ENCODE data around the gene AMPD3. TPM values are rescaled to one million over a fixed set of nuclear protein-coding genes. Genes with fewer than 3 reads are reported as not detected.

The AMPD3 gene
- total RNA-seq, 1 donor from 2014 or later = 3.0 TPM

DNA sequence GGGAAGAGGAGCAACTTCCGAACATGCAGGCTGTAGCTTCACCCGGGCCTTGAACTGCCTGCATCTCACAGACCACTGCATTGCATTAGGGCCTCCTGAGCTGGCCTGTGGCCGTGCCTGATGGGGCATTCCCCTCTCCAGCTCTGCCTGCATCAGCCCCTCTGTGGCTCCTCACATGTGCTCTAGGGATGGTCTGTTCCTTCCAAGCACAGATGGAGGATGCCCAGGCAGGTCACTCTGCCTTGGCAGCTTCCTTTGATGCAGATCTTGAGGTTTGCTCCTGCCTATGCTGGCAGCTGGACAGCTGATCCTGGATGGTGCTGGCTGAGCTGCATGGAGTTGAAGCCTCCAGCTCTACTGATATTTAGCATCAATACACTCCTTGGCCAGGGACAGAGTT lies 28.5 kb downstream of the AMPD3 start:
- Histone ChIP-seq H3K4me2 (no peak overlapping the region), H3K79me2 (ENCODE audit: low read depth) (no peaks in the 10 kb centered on the region), H3F3A (ENCODE audit: low read depth) (no peaks in the 10 kb centered on the region), H3K36me3 (no peaks in the 10 kb centered on the region), H3K9ac (no peak overlapping the region), H3K4me1 (no peaks in the 10 kb centered on the region), H3K4me3 (no peak overlapping the region), H3K27me3 (no peaks in the 10 kb centered on the region), H3K9me3 (ENCODE audit: low read depth) (no peaks in the 10 kb centered on the region), H3K27ac (no peak overlapping the region), H2AFZ (replicated peaks) (no peak overlapping the region), H4K20me1 (ENCODE audit: low read depth) (no peaks in the 10 kb centered on the region)
- peaks cover 12% of the 10 kb centered on the region for H3K4me1 Mint-ChIP-seq
- H3K36me3 Mint-ChIP-seq = no peaks in the 10 kb centered on the region
- H3K4me3 Mint-ChIP-seq = no peak overlapping the region
- TF ChIP-seq, protein P1, sequence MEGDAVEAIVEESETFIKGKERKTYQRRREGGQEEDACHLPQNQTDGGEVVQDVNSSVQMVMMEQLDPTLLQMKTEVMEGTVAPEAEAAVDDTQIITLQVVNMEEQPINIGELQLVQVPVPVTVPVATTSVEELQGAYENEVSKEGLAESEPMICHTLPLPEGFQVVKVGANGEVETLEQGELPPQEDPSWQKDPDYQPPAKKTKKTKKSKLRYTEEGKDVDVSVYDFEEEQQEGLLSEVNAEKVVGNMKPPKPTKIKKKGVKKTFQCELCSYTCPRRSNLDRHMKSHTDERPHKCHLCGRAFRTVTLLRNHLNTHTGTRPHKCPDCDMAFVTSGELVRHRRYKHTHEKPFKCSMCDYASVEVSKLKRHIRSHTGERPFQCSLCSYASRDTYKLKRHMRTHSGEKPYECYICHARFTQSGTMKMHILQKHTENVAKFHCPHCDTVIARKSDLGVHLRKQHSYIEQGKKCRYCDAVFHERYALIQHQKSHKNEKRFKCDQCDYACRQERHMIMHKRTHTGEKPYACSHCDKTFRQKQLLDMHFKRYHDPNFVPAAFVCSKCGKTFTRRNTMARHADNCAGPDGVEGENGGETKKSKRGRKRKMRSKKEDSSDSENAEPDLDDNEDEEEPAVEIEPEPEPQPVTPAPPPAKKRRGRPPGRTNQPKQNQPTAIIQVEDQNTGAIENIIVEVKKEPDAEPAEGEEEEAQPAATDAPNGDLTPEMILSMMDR (IDR thresholded peaks at IDR 0.05) = no peak
- TF ChIP-seq EZH2phosphoT487 (IDR thresholded peaks at IDR 0.05) (no peak), EZH2 (IDR thresholded peaks at IDR 0.05) (no peak)
- no peak for DNase-seq (ENCODE audit: low spot score)
- no peaks in the 10 kb centered on the region for H3K9me3 Mint-ChIP-seq
- no peak overlapping the region for H3K27ac Mint-ChIP-seq
- H3K27me3 Mint-ChIP-seq (ENCODE audit: insufficient read depth, low read depth) = no peaks in the 10 kb centered on the region

DNA sequence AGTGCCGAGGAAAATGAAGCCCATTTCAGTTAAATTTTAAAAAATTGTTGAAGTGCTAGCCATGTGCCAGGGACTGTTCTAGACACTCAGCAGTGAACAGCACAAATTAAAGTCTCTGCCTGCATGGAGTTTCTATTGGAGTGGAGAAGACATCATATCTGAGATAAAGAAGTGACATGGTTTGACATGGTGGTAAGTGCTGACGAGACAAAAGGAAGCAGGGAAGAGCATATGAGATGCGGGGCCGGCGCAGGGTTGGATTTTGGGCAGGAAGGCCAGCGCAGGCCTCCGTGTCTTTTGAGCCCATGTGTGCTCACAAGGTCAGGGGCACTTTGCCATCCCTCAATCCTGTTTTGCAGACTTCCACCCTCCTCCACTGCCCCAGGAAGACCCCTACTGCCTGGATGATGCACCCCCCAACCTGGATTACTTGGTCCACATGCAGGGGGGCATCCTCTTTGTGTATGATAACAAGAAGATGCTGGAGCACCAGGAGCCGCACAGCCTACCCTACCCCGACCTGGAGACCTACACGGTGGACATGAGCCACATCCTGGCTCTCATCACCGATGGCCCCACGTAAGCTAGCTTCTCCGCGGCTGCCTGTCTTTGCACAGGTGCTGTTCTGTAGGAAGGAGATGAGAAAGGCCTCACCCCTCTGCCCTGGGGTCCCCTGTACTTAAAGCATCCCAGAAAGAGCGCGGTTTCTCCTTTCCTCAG lies 29.6 kb downstream of the AMPD3 start:
- no peaks in the 10 kb centered on the region for H3K9me3 ChIP-seq (ENCODE audit: low read depth)
- H3K27me3 ChIP-seq = no peaks in the 10 kb centered on the region
- Mint-ChIP-seq H3K36me3 (no peaks in the 10 kb centered on the region), H3K4me1 (peaks cover 12% of the 10 kb centered on the region), H3K4me3 (no peak overlapping the region), H3K27me3 (ENCODE audit: insufficient read depth, low read depth) (no peaks in the 10 kb centered on the region), H3K9me3 (no peaks in the 10 kb centered on the region), H3K27ac (no peak overlapping the region)
- H3K9ac ChIP-seq = no peak overlapping the region
- H2AFZ ChIP-seq (replicated peaks) = no peak overlapping the region
- no peaks in the 10 kb centered on the region for H3K36me3 ChIP-seq
- H3K4me3 ChIP-seq = no peak overlapping the region
- no peaks in the 10 kb centered on the region for H3K4me1 ChIP-seq
- H3K4me2 ChIP-seq = no peak overlapping the region
- no peak for DNase-seq (ENCODE audit: low spot score)
- H3K79me2 ChIP-seq (ENCODE audit: low read depth) = no peaks in the 10 kb centered on the region
- TF ChIP-seq EZH2 (IDR thresholded peaks at IDR 0.05) = no peak
- H3K27ac ChIP-seq = no peak overlapping the region
- no peaks in the 10 kb centered on the region for H4K20me1 ChIP-seq (ENCODE audit: low read depth)
- no peaks in the 10 kb centered on the region for H3F3A ChIP-seq (ENCODE audit: low read depth)

DNA sequence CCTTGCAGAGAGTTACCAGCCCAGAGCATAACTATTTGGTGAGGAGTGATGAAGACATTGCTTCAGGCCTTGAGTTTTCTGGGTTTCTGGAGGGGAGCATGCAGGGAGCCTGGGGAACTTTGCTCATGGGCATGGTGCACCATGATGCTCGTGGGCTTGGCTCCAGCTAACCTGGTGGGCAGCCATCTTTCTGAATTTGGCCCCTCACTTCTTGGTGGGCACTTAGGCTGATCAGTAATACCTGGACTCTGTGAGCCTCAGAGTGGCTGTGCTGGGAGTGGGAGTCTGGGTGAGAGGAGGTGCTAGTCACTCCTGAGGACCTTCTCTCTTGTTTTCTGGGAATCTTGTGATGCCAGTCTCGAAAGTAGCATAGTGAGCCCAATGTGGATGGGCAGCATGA lies 30.6 kb downstream of the AMPD3 start:
- Mint-ChIP-seq H3K36me3 (peaks cover 4% of the 10 kb centered on the region), H3K4me1 (peaks cover 20% of the 10 kb centered on the region), H3K4me3 (no peak overlapping the region), H3K27me3 (ENCODE audit: insufficient read depth, low read depth) (no peaks in the 10 kb centered on the region), H3K27ac (no peak overlapping the region), H3K9me3 (no peaks in the 10 kb centered on the region)
- Histone ChIP-seq H3K27me3 (no peaks in the 10 kb centered on the region), H3K27ac (no peak overlapping the region), H3K79me2 (ENCODE audit: low read depth) (no peaks in the 10 kb centered on the region), H3K9ac (no peak overlapping the region), H3K36me3 (no peaks in the 10 kb centered on the region), H3K4me3 (no peak overlapping the region), H3F3A (ENCODE audit: low read depth) (peaks cover 1% of the 10 kb centered on the region), H3K9me3 (ENCODE audit: low read depth) (no peaks in the 10 kb centered on the region), H4K20me1 (ENCODE audit: low read depth) (no peaks in the 10 kb centered on the region), H3K4me2 (no peak overlapping the region), H3K4me1 (peaks cover 3% of the 10 kb centered on the region), H2AFZ (replicated peaks) (no peak overlapping the region)
- no peak for DNase-seq (ENCODE audit: low spot score)
- TF ChIP-seq, protein P1 (IDR thresholded peaks at IDR 0.05) = no peak
- TF ChIP-seq EZH2 (IDR thresholded peaks at IDR 0.05) (no peak), EZH2phosphoT487 (IDR thresholded peaks at IDR 0.05) (no peak)

DNA sequence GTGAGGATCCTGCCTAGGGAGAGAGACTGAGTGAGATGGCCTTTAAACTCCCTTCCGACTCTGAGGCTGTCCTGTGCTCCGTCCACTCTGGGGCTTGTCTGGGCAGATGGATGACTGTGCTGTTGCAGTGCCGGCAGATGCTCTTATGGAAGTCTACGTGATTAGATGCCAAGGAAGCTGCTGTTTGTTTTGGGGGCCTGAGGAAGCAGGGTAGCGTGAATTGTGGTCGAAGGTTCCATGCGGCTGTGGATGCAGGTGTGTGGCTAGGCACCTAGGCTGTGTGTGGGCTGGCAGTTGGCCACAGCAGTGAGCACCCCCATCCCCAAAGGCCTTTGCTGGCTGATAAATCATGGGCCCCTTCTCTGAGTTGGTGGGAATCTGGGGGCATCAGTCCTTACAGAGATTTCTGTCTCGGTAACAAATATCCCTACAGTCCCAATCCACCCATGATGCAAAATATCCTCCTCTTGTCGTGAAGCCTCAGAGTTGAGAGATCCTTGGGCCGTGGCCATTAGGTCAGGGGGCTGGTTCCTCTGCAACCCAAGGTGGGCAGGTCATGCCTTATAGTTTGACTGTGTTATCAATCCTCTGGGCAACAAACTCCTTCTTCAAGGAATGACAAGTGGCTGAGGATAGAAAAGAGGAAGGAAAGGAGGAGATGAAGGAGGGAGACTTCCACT lies 31.2 kb downstream of the AMPD3 start:
- H3K4me3 Mint-ChIP-seq = no peak overlapping the region
- no peaks in the 10 kb centered on the region for H4K20me1 ChIP-seq (ENCODE audit: low read depth)
- peaks cover 4% of the 10 kb centered on the region for H3K36me3 Mint-ChIP-seq
- no peak overlapping the region for H2AFZ ChIP-seq (replicated peaks)
- peaks cover 4% of the 10 kb centered on the region for H3F3A ChIP-seq (ENCODE audit: low read depth)
- H3K36me3 ChIP-seq = no peaks in the 10 kb centered on the region
- DNase-seq (ENCODE audit: low spot score) = no peak
- H3K27ac Mint-ChIP-seq = peak overlapping the region; percentile 50
- H3K9me3 Mint-ChIP-seq = no peaks in the 10 kb centered on the region
- H3K9ac ChIP-seq = no peak overlapping the region
- H3K4me1 ChIP-seq = peaks cover 10% of the 10 kb centered on the region
- no peaks in the 10 kb centered on the region for H3K9me3 ChIP-seq (ENCODE audit: low read depth)
- no peaks in the 10 kb centered on the region for H3K27me3 Mint-ChIP-seq (ENCODE audit: insufficient read depth, low read depth)
- H3K4me3 ChIP-seq = no peak overlapping the region
- no peaks in the 10 kb centered on the region for H3K27me3 ChIP-seq
- H3K4me1 Mint-ChIP-seq = peaks cover 26% of the 10 kb centered on the region
- no peaks in the 10 kb centered on the region for H3K79me2 ChIP-seq (ENCODE audit: low read depth)
- no peak overlapping the region for H3K27ac ChIP-seq
- TF ChIP-seq EZH2 (IDR thresholded peaks at IDR 0.05) = no peak
- no peak for TF ChIP-seq EZH2phosphoT487 (IDR thresholded peaks at IDR 0.05)
- TF ChIP-seq, protein P1 (IDR thresholded peaks at IDR 0.05) = no peak
- H3K4me2 ChIP-seq = no peak overlapping the region

Data from neural progenitor cell (in vitro differentiated cells).